Skin of body (tissue), 2 donors: ENCODE results near the gene RPTOR. TPM values are rescaled to one million over a fixed set of nuclear protein-coding genes. Genes with fewer than 3 reads are reported as not detected.
"Not testable (repeated sequence)": the region's sequence is repeated elsewhere in the genome, so short reads cannot be mapped to it uniquely, and the experiment has no call there.

ENCODE experiments used
- DNase-seq: peaks from one replicate; lab custom pipeline; 2025; lab: John Stamatoyannopoulos, UW
- total RNA-seq: library from RNA; depleted of rRNA; stranded (reverse); fragments of >200 nt; gene quantifications from one replicate; pipeline ENCODE4 v1.2.3, GENCODE V29; 2014

RPTOR gene
- total RNA-seq, 1 donor from 2014 or later, result 22.0 TPM

DNA sequence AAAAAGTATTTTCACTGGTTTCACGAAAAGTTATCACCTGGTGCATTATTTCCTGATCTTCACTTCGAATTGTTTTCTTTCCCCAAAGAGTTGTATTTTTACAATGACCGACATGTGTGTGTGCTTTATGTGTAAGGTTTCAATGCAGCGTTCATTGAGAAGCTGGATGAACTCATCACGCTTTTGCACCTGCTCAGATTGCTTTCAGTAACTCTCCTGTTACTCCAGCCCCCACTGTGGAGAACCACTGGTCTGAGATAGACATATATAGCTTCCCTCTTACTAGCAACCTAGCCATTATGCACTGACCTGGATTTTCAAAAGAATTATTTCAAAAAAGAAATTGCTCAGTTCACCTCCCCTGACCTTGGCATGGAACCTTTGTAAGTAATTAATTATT, 268.7 kb downstream of the RPTOR start:
- DNase-seq, result no peak

DNA sequence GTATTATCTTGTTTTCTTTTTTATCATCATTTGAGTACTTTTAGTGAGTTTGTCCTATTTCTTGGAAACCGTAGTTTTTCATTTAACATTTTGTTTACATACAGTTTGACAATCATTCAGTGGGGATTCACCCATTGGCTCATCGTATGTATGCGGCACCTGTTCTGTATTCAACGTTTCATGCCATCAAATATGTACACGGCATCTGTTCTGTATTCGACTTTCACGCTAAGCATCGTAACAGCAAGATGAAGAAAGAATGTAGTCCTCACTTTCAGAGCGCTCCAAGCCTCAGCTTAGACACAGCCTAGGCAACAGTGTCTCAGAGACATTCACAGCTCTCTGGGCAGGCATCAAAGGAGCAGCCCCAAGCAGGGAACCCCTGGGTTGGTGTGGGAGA, 269.9 kb downstream of the RPTOR start:
- no peak for DNase-seq

DNA sequence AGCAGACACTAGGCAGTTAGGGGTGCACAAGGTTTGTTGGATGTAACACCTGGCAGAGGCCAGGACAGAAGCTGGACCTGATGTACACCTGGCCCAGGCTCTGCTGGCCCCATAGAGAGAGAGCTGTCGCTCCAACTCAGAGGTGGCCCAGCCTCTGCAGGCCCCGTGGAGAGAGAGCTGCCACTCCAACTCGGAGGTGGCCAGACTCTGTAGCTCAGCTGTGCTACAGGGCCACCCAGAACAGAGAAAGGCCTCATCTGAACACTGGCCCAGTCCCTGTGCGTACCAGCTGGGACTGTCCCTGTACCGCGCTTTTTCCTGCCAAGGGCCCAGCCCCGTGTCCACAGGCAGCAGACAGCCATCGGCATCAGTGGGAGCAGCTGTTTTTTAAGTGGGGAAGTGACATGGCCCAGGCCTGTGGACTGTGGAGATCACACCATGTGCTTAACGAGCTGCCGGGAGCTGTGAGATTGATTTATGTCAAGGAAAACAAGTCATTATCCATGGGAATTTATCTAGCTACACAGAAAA, 270.6 kb downstream of the RPTOR start:
- no peak for DNase-seq

DNA sequence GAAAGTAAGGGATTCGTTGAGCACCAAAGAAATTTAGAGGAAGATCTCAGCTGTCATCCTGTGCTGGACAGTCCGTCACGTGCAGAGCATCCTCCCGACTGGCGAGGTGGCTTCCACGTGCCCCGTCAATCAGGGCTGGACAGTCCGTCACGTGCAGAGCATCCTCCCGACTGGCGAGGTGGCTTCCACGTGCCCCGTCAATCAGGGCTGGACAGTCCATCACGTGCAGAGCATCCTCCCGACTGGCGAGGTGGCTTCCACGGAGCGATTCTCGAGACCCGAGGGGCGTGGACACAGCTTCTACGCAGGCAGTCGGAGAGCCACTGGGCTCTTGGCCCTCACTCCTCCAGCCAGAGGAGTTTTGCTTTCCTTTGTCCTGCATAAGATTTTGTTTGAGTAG, 271.1 kb downstream of the RPTOR start:
- not testable (repeated sequence) for DNase-seq

DNA sequence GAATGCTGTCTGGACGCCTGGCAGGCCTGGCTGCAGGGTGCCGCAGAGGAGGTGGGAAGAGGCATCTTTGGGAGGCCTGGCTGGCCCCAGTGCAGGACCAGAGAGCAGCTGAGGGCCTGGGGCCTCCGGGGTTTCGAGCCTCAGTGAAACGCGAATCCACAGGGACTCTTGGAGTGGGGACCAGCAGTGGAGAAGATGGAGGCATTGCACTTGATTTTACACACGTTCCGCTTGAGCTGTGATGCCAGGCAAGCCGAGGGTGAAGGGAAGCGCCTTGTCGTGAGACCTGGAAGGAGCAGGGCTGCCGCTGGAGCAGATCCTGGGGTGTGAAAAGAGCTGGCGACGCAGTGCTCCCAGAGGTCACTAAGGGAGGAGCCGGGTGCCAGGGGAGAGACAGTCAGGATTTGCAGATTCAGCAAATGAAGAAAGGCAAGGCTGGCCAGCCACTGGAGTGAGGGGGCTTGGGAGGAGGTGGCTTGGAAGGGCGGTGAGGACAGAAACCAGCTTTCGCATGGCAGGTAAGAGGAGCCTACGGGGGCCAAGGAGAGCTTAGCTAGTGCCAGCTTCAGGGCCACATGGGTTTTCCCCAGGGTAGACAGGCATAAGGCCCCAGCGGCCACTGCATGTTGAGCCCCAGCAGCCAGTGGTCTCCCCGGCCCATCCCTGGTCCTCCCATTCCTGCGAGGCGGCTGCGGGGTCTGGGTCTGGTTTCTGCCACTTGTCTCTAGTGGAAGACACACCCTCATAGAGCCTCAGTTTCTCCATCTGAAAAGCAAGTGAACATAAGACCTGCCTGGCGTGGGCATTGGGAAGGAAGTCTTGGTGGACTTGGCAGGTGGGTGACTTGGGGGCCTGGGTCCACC, 271.8 kb downstream of the RPTOR start:
- DNase-seq, result no peak

DNA sequence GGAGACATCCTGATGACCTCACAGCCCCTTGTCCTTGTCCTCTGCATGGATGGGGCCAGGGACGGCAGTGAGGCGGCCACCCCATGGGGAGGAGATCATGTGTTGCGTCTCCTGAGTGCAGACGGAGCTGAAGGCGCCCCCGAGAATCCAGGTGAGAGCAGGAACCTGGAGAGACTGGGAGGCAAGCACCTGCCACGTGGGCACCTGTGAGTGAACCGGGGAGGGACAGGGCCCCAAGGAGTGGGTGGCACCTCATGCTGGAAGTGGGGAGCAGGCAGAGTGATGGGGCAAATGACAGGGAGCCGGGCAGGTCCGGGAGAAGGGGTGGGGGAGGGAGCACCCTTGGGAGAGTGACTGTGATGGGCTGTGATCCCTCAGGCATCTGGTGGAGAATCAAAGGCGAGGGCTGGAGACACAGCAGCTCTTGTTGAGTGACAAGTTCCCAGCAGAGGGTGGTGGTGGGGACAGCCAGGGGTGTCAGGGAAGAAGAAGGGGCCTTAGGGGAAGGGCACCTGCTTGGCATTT, 272.7 kb downstream of the RPTOR start:
- no peak for DNase-seq

DNA sequence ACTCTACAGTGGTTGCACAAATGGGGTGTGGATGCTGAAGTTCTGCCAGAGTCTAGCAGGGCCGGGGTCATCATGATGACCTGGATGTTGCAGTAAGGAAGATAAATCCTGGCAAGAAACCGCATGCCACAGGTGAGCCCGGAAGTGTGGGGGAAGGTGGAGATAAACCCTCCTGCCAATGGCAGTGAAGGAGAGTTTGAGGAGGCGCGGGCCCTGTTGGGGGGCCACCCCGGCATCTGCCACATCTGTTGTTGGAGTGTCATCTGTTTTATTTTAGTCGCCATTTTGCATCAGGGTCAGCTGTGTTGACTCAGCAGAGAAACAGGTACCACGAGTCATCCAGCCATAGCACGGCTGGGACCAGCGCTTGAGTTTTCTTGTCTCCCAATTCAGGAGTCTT, 273.2 kb downstream of the RPTOR start:
- no peak for DNase-seq

DNA sequence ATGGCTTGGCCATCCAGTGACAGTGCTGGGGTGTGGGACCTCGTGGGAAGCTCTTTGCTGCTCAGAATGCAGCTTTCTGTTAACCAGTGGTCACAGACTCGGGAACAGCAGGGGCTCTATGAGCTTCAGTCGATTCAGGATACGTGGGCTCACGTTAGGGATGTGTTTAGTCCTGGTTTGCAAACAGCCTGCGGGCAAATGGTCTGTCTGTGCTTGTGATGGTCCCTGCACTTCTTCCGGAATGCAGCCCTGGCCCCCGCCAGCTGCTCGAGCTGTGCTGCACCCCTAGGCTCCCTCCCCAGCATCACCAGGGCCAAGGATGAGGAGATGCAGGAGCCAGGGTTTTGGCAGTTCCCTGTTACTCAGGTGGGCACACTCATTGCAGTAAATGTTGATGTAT, 274.2 kb downstream of the RPTOR start:
- DNase-seq, result no peak

DNA sequence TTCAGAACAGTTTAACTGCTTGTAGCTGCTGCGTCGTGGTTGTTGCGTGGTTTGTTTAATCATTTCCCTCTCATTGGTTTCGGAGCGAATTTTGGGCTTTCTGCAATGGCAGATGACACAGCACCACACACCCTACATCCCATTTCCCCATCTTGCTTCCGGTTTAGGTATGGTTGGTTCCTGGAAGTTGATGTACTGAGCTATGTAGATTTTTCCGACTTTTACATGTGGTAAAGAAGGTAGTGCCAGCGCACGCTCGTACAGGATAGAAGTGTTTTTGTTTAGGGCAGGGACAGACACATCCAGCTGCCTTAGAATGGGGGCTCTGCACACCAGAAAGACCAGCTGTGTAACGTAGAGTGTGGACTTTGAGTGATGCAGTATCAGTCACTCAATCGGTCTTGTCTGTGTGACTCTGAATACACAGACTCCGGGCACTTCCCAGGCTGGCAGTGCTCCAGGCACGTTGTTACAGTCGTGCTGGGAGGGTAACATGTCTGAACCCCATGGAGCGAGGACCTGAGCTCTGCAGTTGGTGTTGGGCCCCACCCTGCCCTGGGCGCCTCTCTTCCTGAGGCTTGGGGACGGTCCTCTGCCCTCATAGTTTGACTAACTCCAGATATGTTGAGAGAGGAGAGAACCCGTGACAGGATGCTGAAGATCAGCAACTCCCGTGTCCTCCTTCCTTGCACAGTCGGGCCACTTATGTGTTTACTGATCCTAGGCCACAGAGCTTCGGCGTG, 275.0 kb downstream of the RPTOR start:
- DNase-seq, result no peak

DNA sequence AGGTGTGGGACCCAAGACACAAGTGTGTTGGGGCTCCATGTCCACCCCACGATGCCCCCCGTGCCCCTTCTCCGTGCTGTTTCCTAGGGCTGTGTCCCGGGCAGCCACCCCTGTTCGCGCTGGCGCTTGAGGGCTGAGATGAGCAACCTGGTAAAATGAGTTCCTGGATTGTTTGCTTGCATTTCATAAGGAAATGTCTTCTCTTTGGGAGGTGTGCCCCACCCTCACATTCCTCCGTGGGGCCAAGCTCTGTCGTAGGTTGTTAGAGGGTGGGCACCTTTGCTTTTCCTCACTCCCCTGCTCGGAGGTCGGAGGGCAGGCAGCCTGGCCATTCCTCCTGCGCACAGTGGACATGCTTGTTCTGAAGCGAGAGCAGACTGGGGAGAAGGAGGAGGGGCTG, 275.7 kb downstream of the RPTOR start:
- no peak for DNase-seq

DNA sequence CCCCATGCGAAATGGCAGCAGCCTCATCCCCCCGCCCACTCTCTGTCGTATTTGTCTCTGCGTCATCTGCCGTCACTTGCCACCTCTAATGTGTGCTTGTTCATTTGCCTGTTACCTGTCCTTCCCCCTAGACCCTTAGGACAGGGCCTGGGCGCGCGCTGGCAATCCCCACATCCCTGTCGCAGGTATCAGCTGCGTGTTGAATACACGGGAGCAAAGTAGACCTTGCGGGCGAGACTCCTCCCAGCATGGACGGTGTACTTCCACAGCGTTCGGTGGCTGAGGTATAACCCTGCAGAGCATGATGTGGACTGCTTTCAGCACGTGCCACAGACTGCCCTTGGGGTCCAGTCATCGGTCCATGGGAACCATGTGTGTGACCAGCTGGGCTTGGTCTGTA, 276.9 kb downstream of the RPTOR start:
- no peak for DNase-seq

DNA sequence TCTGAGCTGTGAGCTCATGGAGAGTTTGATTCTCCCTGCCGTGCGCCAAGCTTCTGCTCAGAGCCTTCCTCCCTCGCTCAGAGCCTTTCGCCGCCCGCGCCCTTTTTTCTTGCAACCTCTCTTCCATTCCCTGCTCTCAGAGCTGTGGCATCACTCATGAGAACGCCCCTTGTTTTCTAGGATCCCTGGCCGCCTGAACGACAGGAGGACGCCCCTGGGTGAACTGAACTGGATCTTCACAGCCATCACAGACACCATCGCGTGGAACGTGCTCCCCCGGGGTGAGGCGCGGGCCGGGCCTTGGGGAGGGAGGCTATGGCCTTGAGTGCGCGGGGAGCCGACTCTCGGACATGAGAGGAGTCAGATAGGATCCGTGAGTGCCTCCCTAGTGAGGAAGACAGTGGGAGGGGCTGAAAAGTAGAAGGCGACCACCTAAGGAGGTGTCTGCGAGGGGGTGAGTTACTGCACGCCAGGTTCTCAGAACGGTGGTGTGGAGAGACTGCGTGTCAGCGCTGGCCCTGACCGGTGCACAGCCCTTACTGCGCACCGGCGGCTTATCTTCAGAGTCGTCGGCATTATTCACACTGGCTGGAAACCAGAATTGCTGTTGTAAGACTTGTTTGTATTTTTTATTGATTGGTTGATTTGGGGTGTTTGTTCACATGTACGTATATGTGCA, 277.5 kb downstream of the RPTOR start:
- DNase-seq, result no peak

DNA sequence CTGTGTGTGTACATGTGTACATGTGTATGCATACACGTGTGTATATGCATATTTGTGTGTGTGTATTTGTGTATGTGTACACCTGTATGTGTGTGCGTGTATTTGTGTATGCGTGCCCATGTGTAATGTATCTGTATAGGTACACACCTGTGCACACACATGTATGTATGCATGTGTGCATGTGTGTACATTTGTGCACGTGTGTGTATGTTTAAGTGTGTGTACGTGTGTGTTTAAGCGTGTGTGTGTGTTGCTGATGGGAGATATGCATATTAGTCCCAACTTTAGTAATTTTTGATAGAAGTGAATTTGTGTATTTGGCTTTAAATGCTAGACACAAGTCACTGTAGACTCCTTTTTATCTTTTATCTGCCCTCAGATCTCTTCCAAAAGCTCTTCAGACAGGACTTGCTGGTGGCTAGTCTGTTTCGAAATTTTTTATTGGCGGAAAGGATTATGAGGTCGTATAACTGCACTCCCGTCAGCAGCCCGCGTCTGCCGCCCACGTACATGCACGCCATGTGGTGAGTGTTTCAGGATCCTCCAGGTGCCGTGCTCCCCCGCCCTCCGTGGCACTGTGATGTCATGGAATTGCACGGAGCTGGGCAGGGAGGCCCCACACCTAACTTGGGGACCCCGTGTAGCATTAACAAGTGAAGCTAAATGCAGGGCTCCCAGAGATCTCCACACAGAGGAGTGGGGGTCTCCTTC, 278.2 kb downstream of the RPTOR start:
- no peak for DNase-seq

DNA sequence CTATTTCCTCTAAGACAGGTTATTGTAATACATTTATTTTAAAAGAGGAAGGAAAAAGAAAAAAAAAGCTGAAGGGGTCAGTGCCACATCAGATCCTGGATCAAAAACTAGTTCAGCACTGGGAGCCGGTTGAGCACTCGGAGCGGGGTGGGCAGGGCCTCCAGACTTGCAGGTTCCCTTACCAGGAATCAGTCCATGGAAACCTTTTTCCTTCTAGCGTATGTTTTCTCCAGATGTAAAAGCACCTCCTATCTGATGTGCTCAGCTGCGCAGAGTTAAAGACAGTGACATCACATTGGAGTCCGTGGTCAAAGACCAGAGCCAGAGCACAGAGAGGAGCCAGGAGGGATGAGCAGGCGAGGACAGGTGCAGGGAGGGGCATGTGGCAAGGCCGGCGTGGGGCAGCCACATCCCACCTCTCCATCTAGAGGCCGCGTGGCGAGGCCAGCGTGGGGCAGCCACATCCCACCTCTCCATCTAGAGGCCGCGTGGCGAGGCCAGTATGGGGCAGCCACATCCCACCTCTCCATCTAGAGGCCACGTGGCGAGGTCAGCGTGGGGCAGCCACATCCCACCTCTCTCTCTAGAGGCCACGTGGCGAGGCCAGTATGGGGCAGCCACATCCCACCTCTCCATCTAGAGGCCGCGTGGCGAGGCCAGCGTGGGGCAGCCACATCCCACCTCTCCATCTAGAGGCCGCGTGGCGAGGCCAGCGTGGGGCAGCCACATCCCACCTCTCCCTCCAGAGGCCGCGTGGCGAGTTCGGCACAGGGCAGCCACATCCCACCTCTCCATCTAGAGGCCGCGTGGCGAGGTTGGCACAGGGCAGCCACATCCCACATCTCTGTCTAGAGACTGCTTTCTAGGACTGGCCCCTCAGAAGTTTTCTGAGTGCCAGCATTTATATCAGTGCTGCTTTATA, 280.2 kb downstream of the RPTOR start:
- no peak for DNase-seq

DNA sequence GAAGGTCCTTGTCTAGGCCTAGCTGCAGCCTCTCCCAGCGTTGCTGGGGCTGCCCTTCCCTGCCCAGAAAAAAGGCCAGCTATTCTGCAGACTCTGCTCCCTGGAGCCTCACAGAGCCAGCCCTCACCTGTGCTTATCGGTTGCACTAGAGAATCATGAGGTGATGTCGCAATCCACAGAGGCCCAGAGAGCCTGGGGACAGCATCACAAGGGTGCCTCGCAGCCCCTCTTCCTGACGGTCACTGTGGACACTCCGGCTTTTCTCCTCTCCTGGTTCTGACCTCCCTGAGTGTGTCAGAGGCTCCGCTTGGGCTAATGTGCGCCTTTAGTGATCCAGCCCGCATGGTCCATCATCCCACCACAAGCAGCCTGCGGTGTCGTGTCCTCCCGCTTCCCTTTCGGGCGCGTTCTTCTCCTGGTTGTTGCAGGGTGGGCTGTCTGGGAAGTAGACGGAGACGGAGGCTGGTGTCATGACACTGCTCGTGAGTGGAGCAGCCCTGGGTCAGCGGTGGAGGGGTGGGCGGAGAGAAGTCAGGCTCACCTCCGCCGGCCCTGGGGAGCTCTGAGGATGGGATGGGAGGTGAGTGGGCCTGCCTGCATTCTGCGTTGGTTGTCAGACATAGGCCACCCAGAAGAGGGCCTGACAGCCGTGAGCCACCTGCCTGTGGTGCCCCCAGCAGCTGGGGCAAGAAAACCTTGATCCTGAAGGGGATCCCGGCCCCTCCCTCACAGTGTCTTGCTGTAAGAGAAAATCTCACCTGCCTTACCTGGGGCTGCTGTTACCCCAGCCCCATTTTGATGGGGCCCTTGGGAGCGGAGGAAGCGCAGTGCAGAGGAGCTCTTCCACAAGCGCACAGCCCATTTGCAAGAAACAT, 281.1 kb downstream of the RPTOR start:
- DNase-seq, result no peak

DNA sequence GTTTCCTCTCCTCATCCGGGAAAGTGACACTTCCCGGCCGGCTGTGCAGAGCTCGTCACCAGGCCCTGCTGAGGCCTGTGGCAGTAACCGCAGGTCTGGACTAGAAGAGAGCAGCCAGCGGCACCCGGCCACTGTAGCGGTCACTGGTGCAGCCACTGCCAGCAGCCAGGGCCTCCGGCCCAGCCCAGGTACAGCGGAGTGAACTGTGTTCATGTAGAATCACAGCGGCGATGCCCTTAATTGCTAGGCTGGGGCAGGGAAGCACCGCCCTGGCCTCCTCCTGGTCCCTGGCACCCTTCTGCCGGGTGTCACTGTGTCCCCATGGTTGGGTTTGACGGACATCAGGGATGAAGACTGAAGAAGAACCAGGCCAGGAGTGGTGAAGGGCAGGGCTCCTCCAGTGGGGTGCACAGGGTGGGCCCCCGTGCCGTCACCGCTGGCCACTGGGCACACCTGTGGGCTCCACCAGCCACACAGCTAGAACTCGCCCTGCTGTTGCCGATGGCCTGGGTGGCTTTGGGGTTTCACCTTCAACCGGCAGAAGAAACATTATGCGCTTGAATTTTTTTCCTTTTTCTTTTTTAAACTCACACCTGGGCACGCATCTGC, 281.8 kb downstream of the RPTOR start:
- no peak for DNase-seq

DNA sequence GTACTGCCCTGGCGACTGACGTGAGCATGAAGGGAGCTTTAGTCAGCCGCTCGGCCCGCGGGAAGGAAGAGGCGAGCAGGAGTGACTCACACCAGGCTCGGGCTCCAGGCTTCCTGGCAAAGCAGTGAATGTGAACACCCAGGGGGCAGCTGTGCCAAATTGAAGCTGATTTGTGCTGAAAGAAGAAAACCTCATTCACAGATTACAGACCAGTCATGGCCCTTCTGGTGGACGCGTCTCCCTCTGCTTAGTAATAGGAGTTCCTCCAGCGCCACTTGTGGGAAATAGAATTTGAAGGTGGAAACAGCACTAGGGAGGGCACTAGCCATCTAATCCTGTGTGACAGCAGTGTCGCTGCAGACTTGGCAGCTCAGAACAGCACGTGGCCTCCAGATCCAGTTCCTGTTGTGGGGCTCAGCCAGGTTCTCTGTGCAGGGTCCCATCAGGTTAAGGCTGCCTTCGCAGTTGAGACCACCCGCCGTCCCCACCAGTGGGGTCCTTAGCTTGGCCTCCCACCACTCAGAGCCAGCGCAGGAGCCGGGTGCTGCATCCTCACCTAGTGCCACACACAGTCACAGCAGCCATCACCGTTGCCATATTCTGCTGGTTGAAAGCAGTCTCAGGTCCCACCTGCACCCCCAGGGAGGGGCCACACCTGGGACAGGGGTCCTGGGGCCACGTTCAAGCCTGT, 282.5 kb downstream of the RPTOR start:
- peak; percentile 6 for DNase-seq
